LNCaP clone FGC (cell line): Measurements from ENCODE around the gene OR2AT4.

Experiments used
- DNase-seq: peaks from one replicate; pipeline ENCODE4 v3.0.0-alpha.2; 2011; ENCODE audit warnings: low read depth
- H3K4me3 ChIP-seq: 2 replicates; pipeline ENCODE4 v1.5.1; 2011; ENCODE audit warnings: mild to moderate bottlenecking, low read depth, low read length, control low read depth
- TF ChIP-seq, protein P1 (sequence below): IDR thresholded peaks from 2 replicates; pipeline ENCODE4 v1.5.1; 2012; ENCODE audit warnings: mild to moderate bottlenecking; ENCODE audit not compliant: control insufficient read depth, insufficient read depth; ENCODE audit errors: extremely low read depth

OR2AT4 gene

GRCh38 chr11:75141166-75141565 is 44.5 kb upstream of the OR2AT4 start:
- no peak for DNase-seq
- no peak overlapping the region for H3K4me3 ChIP-seq
- TF ChIP-seq, protein P1, sequence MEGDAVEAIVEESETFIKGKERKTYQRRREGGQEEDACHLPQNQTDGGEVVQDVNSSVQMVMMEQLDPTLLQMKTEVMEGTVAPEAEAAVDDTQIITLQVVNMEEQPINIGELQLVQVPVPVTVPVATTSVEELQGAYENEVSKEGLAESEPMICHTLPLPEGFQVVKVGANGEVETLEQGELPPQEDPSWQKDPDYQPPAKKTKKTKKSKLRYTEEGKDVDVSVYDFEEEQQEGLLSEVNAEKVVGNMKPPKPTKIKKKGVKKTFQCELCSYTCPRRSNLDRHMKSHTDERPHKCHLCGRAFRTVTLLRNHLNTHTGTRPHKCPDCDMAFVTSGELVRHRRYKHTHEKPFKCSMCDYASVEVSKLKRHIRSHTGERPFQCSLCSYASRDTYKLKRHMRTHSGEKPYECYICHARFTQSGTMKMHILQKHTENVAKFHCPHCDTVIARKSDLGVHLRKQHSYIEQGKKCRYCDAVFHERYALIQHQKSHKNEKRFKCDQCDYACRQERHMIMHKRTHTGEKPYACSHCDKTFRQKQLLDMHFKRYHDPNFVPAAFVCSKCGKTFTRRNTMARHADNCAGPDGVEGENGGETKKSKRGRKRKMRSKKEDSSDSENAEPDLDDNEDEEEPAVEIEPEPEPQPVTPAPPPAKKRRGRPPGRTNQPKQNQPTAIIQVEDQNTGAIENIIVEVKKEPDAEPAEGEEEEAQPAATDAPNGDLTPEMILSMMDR: no peak

GRCh38 chr11:75140269-75141138 is 43.8 kb upstream of the OR2AT4 start:
- TF ChIP-seq, protein P1: peak; percentile 96
- DNase-seq: no peak
- no peak overlapping the region for H3K4me3 ChIP-seq

DNA sequence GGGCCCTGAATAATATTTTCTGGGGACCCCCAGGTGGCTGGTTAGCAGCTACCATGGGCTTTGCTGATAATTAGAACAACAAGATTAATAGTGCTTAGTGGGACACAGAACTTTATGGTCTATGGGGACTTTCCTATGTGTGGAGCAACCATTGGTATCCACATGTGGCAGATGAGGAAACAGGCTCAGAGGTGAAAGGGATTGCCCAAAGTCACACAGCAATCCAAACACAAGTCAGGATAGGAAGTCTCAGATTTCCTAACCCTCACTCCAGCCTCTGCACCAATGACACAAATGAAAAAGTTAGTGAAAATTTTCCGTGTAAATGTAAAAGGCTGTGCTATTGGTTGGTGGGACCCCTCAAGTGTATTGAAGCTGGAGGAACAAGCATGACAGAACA is 39.0 kb upstream of the OR2AT4 start:
- no peak overlapping the region for H3K4me3 ChIP-seq
- TF ChIP-seq, protein P1: no peak
- DNase-seq: no peak

GRCh38 chr11:75135021-75135650 is 38.5 kb upstream of the OR2AT4 start:
- no peak for DNase-seq
- TF ChIP-seq, protein P1: no peak
- no peak overlapping the region for H3K4me3 ChIP-seq

- DNase-seq: no peak
- TF ChIP-seq, protein P1: no peak
- no peak overlapping the region for H3K4me3 ChIP-seq
Measured at GRCh38 chr11:75133976-75134375, 37.3 kb upstream of the OR2AT4 start.

- no peak for DNase-seq
- no peak overlapping the region for H3K4me3 ChIP-seq
- TF ChIP-seq, protein P1: no peak
Measured at GRCh38 chr11:75132080-75132479, 35.4 kb upstream of the OR2AT4 start.

- no peak overlapping the region for H3K4me3 ChIP-seq
- TF ChIP-seq, protein P1: no peak
- DNase-seq: no peak
Measured at GRCh38 chr11:75126564-75126963, 29.9 kb upstream of the OR2AT4 start.
